Stimulated activated CD8-positive, alpha-beta memory T cell treated with anti-CD3 and anti-CD28 coated beads, Interleukin-12 subunit alpha, Interleukin-12 subunit beta, amount 100 ng/mL, for 1 hour (primary cell): ENCODE results near the gene OLIG1.

Source experiments
- DNase-seq: peaks from one replicate; pipeline ENCODE4 v3.0.0-alpha.2; 2020; ENCODE audit warnings: low read depth

The OLIG1 gene

DNA sequence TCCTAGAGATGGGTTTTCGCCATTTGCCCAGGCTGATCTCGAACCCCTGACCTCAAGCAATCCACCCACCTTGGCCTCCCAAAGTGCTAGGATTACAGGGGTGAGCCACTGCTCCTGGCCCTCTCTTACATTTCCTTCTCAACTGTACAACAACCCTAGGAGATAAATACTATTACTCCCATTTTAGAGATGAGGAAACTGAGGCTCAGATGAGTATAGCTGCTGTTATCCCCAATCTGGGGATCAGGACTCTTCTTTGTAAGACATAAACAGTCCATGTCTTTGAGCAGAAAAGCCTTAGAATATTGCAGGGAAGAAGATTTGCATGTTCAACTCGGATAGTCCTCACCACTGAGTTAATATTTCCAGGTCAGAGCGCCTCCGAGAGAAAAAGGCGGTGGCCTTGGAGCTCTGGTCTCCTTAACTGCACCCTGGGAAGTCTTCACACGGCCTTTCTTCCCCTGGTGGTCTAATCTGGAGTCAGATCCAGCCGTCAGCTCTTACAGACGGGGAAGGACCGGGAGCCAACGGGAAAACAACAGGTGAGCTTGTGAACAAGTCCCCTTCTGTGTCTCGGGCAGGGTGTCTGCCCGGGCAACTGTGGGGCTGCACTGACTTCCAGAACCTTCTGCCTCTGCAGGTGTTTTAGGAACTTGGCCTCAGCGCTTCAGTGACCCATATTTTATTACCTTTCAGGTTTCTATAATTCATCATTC, 5.9 kb upstream of the OLIG1 start:
- no peak for DNase-seq

DNA sequence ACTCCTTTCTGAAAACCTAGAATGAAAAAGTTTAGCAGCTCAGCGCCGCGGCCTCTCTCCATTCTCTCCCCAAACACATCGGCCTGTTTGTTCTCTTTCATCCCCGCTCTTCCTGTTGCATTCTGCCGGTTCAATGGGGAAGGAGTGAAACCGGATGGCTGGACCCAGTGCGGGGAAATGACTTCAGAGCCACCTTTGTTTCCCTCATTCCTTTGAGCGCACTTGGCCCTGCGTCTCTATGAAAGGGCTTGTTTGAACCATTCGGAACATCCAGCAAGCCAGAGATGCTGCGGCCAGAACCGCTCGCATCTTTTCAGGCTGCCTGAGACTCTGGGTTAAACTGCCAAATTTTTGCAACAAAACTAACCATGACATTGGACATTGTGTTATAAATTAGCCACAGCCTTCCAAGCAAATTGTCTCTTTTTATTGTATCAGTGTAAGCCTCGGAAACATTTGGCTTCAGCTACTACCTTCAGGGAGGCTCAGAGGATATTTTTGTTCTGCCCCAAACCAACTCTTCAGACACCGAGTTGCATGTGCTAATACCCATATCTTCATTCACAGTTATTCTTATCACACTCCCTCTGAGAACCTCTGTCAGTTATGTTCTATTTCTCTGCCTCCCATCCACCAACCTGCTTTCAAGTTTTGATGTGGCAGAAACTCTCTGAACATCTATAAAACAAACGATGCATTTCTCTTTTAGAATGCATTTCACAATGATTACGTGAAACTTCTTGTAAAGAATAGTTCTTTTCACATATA, 5.1 kb upstream of the OLIG1 start:
- DNase-seq = no peak

DNA sequence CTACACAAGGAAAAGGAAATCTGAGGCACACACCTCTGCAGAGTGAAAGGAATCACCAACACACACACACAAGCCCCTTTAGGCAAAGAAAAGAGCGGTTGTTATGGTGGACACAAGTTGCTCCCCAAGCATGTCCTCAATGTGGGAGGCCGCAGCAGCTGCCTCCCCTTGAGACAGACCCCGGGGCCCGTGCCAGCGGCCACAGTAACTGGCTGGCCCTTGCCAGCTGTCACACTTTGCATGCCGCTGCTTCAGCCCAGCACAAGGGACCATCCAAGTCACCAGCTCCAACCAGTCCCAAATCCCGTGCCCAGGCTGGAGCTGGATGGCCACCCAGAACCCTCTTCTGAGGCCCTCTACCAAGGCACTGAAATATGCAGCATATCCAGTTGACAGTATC, 2.9 kb upstream of the OLIG1 start:
- no peak for DNase-seq

DNA sequence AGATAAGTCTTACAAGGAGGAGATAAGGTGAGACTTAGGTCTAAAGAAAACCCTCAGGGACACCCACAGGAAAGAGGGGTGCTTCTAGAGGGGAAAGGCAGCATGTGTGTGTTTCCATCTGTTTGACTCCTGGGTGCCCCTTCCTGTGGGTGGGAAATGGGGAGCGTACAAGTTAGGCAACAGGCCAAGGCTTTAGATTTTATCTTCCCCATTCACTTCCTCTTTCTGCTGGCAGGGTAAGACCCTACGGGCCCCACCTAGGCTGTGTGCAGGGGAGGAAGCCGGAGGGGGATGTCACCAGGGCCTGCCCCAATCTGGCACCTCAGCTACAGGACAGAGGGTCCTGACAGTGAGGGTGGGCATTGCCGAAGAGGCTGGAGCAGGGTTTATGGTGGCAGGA, 2.5 kb upstream of the OLIG1 start:
- DNase-seq = no peak

DNA sequence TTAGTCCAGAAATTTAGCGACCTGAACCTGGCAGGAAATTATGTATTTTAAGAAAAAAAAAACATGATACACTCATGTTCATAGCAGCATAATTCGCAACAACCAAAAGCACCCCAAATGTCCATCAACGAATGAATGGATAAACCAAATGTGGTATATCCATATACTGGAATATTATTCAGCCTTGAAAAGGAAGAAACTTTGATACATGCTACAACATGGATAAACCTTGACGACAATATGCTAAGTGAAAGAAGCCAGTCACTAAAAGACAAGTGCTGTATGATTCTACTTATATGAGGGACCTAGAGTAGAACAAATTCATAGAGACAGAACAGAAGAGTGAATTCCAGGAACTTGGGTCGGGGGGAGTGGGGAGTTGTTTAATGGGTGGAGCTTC, 698 bp upstream of the OLIG1 start:
- DNase-seq = no peak

DNA sequence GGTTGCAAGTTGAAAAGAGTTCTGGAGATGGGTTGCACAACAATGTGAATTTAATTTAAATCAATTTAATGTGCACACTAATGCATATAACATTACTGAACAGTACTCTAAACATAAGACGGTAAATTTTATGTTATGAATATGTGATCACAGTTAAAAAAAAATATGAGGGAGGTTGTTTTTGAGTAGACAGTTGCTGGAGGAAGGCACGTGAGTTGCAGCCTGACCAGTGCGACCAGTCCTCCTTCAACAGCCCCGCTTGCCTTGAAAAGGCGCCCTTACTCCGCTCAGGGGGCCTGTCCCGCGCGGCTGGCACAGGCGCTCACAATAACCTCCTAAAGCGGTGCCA, 322 bp upstream of the OLIG1 start:
- DNase-seq = no peak

DNA sequence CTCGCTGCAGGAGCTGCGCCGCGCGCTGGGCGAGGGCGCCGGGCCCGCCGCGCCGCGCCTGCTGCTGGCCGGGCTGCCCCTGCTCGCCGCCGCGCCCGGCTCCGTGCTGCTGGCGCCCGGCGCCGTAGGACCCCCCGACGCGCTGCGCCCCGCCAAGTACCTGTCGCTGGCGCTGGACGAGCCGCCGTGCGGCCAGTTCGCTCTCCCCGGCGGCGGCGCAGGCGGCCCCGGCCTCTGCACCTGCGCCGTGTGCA, 730 bp downstream of the OLIG1 start:
- DNase-seq = no peak

DNA sequence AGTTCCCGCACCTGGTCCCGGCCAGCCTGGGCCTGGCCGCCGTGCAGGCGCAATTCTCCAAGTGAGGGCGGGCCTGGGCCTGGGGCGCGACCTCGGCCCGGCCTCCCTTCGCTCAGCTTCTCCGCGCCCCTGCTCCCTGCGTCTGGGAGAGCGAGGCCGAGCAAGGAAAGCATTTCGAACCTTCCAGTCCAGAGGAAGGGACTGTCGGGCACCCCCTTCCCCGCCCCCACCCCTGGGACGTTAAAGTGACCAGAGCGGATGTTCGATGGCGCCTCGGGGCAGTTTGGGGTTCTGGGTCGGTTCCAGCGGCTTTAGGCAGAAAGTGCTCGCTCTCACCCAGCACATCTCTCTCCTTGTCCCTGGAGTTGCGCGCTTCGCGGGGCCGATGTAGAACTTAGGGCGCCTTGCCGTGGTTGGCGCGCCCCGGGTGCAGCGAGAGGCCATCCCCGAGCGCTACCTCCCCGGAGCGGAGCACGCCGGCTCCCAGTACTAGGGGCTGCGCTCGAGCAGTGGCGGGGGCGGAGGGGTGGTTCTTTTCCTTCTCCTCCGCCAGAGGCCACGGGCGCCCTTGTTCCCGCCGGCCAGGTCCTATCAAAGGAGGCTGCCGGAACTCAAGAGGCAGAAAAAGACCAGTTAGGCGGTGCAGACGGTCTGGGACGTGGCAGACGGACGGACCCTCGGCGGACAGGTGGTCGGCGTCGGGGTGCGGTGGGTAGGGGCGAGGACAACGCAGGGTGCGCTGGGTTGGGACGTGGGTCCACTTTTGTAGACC, 1.2 kb downstream of the OLIG1 start:
- no peak for DNase-seq

DNA sequence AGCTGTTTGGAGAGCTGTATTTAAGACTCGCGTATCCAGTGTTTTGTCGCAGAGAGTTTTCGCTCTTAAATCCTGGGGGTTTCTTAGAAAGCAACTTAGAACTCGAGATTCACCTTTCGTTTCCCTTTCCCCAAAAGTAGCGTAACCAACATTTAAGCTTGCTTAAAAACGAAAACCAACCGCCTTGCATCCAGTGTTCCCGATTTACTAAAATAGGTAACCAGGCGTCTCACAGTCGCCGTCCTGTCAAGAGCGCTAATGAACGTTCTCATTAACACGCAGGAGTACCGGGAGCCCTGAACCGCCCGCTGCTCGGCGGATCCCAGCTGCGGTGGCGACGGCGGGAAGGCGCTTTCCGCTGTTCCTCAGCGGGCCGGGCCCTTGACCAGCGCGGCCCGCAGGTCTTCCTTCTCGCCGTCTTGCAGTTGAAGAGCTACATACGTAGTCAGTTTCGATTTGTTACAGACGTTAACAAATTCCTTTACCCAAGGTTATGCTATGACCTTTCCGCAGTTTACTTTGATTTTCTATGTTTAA, 1.9 kb downstream of the OLIG1 start:
- DNase-seq = no peak

DNA sequence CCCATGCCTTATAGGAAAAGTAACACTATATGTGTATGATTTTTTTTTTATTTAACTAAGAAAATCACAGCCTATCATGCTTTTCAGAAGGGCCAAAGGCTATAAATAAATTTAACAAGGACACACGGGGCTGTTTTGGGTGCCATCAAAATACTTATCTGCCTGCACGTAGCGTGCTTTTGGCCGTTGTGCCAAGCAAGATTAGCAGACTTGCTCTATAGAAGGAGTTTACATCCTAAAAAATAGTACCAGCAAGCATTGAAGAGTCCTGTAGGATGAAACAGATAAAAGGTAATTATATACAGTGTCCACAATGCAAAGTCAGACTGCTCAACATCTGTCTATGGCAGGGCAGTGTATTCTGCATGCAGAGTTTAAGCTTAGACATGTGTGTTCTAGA, 3.7 kb downstream of the OLIG1 start:
- DNase-seq = no peak

DNA sequence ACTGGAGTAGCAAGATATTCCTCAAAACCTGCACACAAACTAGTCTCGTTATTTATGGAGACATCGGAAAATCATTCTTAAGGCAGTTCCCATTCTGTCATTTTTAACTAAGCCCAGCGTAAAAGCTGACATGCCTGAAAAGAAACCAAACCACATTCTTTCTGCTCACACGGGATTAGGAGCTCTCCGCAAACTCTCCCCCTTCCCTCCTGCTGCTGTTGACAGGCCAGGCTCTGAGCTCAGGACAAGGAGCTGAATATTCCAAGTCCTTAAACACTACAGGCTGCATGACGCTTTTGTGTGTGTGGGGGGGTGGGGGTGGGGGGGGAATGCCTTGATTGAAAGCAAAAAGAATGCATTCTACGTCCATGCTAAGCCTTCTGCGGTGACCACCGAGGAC, 5.2 kb downstream of the OLIG1 start:
- no peak for DNase-seq

DNA sequence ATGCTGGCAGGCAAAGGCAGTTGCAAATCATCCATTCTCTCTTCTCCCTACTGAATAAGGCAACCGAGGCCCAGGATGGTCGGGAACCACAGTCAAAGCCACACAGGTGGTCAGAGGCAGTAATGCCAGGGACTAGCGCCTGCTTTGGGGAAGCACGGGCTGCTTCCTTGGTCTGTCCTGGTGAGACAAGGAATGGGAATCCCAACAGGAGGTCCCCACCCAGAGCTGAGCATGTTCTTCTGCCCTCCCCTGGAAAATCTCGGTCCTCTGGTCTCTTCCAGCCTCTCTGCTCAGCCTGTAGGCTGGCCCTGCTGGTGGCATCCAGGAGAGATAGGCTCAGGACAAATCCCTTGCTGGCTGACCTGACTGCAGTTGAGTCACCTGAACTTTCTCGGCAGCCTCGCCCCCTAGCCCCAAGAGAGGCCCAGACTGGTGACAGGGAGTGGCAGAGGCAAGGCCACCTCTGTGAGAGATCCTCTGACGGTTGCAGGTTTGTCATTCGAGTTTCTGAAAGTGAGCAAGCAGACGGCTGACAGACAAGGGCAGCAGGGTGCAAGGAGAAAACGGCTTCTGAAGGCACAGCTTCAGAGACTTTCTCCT, 5.8 kb downstream of the OLIG1 start:
- DNase-seq = no peak

DNA sequence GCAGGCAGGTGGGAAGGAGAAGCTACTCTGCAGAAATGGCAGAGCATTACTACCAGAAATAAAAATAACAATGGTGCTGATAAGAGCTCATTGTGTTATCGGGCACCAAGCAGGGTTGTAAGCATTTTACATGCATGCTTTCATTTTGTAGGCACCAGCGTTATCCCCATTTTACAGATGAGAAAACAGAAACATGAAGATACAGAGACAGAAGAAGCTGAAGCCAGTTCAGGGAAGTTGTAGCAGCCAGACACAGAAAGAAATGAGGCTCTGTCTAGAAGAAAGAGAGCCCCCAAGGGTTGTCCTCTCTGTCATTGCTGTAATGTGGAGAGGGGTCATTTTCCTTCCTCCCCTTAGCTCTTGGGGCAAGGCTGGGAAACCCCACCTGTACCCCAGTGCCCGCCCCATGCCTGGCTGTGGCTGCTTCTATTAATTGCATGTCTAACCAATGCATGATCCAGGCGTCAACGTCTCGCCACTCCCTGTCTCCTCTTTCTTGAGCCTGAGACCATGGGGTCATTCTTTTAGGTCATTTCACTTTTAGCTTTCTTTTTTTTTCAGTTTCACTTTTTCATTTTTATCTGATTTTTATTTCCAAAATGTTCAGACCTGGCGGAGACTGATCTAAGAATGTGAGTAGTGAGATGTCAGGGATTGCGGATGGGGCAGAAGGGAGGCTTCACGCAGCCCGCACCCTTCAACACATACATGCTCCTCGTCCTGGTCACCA, 6.8 kb downstream of the OLIG1 start:
- no peak for DNase-seq

DNA sequence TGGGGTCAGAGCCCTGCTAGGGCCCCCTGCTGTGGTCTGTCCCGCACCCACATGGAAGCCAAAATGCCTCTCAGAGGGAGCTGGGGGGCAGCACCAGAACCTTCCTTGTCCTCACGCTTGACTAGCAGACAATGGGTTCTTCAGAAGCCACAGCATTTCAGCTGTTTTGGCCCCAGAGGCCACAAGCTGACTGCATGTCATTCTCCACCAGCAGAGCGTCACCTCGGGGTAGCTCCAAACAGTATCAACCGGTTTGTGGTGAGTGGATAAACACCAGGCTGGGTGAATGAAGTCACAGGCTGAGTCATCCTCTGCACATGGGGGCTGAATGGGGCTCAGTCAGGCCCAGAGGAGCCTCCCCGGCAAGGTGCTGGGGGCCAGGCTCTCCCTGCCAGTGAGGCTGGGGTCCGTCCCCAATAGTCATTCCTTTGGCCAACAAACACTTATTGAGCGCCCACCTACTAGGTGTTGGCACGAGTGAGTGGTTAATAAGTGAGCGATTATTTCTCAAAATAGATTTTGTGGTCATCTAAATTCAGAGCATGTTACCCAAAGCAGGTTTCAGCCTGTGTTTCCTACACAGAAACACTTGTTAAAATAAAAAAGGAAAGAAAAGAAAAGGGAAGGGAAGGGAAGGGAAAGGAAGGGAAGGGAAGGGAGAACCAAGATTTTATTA, 9.1 kb downstream of the OLIG1 start:
- DNase-seq = peak; percentile 20

DNA sequence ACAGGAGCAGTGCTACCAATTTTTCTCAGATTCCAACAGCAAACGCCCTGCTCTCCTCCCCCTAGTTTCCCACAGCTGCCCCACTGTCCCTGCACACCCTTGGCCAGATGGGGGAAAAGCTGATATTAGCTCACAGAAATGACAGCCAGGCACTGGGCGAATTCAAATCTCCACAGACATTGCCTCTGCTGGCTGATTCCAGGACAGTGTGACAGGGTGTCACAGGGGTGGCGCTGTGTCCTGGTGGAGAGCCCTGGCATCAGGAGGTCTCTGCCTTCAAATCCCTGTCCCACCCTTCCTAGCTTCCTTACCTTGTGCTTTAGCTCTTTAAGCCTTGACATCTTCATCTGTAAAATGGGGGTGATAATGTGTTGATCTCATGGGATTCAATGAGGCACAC, 10.4 kb downstream of the OLIG1 start:
- no peak for DNase-seq

DNA sequence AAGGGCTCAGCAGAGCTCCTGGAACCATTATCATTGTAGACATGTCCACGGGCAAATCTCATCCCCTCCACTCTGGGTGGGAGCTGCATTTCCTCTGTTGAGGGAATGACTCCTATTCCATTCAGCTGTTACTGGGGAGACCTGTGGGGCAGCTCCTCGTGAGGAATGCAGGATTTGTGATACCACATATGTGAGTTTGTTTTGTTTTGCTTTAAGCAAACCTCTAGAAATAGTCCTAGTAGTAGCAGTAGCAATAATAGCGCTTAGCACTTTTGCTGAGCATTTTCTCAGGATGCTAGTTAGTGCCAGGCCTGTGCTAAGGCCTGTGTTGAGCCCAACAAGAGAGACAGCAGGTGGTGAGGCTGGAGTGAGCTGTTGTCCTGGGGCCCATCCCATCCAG, 10.8 kb downstream of the OLIG1 start:
- no peak for DNase-seq

DNA sequence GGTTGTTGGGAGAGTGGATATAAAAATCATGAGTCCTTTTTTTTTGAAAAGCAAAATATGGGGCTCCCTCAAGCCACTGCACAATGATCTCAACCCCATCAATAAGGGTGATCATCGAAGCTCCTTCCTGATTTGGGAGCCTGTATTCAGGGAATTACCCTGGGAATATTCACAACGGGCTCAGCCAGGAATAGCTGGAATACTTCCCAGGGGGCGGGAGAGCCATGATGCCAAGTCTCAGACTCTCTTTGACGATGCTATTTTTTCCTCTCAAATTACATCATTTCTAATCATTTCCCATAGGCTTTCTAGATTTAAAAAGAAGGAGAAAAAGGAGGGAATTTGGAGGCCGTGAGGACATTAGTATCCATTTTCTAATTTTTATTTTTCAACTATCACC, 18.4 kb downstream of the OLIG1 start:
- no peak for DNase-seq

DNA sequence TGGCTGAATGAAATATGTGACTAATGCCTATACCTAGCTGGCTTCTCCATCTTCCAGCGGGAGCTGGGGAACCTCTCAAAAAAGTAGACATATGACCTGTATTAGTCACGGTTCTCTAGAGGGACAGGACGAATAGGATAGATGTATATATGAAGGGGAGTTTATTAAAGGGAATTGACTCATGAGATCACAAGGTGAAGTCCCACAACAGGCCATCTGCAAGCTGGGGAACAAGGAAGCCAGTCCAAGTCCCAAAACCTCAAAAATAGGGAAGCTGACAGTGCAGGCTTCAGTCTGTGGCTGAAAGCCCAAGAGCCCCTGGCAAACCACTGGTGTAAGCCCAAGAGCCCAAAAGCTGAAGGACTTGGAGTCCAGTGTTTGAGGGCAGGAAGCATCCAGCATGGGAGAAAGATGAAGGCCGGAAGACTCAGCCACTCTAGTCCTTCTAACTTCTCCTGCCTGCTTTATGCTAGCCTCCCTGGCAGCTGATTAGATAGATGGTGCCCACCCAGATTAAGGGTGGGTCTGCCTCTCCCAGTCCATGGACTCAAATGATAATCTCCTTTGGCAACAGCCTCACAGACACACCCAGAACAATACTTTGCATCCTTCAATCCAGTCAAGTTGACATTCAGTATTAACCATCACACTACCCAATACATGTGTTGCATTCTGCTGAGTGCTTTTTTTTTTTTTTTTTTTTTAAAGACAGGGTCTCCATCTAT, 19.6 kb downstream of the OLIG1 start:
- no peak for DNase-seq

DNA sequence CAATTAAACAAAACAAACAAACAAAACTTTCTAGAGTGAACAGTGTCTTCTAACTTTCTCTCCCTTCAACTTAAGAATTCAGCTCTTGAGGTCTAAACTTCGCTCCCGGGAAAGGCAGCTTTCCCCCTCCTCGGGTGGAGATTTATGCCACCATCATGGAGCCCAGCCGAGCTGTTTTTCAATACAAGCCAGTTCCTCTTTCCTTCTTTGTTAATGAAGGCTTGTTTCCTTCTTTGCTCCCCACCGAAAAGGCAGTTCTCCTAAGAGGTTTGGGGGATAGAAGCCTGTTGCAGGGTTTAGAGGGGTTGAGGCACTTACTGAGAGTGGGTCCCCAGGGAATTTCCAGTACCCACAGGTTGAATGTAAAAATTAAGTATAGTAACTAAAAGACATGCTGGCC, 26.5 kb downstream of the OLIG1 start:
- no peak for DNase-seq

DNA sequence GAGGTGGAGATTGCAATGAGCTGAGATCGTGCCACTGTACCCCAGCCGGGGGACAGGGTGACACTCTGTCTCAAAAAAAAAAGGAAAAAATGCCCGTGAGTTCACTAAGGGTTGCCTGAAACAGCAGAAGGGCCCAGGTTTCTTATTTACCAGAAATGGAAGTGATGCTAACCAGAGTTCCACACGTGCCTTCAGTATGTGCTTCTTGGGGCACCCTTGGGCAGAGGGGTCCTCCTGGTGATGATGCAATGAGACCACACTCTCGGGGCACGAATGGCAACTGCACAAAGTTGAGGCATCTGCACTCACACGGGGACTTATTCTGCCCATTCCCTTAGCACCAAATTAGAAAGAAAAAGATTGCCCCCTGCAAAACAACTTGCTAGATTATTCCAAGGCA, 29.2 kb downstream of the OLIG1 start:
- DNase-seq = no peak
